ENCODE data around the gene C14orf180. TPM values are rescaled to one million over a fixed set of nuclear protein-coding genes. Genes with fewer than 3 reads are reported as not detected.

C14orf180 gene
- total and polyA plus RNA-seq, 2 of the 8 experiments (the other 6 are each of a cell fraction or from before 2014, with no cell fraction given) = not detected

- 86% methylated on average over 10 of the region's 10 CpGs; no CpG with 5 or more reads in 1 of the 2 experiments for WGBS, 2 experiments (ENCODE audit: extremely low coverage in 1 of 2, insufficient coverage in 1 of 2, insufficient read length in 1 of 2, insufficient replicate concordance in 2 of 2, low coverage in 1 of 2, low lambda C conversion rate in 2 of 2, missing lambda C conversion rate in 1 of 2)
- peaks cover 3% of the 10 kb centered on the region; the same call in 1 of the 2 replicates for H3K23me2 ChIP-seq (ENCODE audit: low read depth, low read length)
- CTCF ChIA-PET (ENCODE audit: partially characterized antibody) = no interaction called here
- H3K4me2 ChIP-seq (ENCODE audit: insufficient read depth in 1 of 2, low read depth in 2 of 2, low read length in 2 of 2) = no peak overlapping the region
- no peak overlapping the region for H3K14ac ChIP-seq (ENCODE audit: insufficient read length)
- H3K9me3 ChIP-seq (ENCODE audit: insufficient read depth in 2 of 2, low read depth in 1 of 2, low read length in 1 of 2) = no peaks in the 10 kb centered on the region
- H4K5ac ChIP-seq (ENCODE audit: insufficient read length, low read depth, low read length) = no peak overlapping the region
- H2AK5ac ChIP-seq (ENCODE audit: low read depth, low read length) = no peak overlapping the region
- H3K18ac ChIP-seq (ENCODE audit: extremely low read depth, low read length) = no peak overlapping the region
- no peak overlapping the region for H2BK120ac ChIP-seq (replicated peaks; ENCODE audit: low read depth, low read length)
- no peaks in the 10 kb centered on the region for H3K4me1 ChIP-seq (replicated peaks in 1 of 4; ENCODE audit: control insufficient read depth in 3 of 4, insufficient read depth in 4 of 4, low read length in 3 of 4)
- H2BK20ac ChIP-seq (ENCODE audit: low read length) = no peak overlapping the region
- H4K8ac ChIP-seq (ENCODE audit: extremely low read depth, insufficient read depth, low read length) = no peak overlapping the region
- H3K9ac ChIP-seq (replicated peaks in 1 of 4; ENCODE audit: extremely low read depth in 1 of 4, low read depth in 3 of 4, low read length in 3 of 4) = no peak overlapping the region
- no peak overlapping the region for H3K23ac ChIP-seq (ENCODE audit: insufficient read length)
- FAIRE-seq (no peak), DNase-seq (ENCODE audit: low read depth in 1 of 2, low spot score in 2 of 2) (no peak)
- no peaks in the 10 kb centered on the region for H3K79me2 ChIP-seq (ENCODE audit: control insufficient read depth in 1 of 2, insufficient read depth in 2 of 2, low read length in 2 of 2)
- no peak overlapping the region for H2AFZ ChIP-seq (ENCODE audit: low read length)
- no peak overlapping the region for H3K4ac ChIP-seq (replicated peaks; ENCODE audit: insufficient read length, low read depth, low read length)
- H3K79me1 ChIP-seq (ENCODE audit: low read depth, low read length) = no peaks in the 10 kb centered on the region
- no peak overlapping the region for H4K91ac ChIP-seq (replicated peaks; ENCODE audit: insufficient read length, low read length)
- H2BK5ac ChIP-seq (ENCODE audit: low read depth, low read length) = no peak overlapping the region
- TF ChIP-seq GTF2F1 (IDR thresholded peaks at IDR 0.05; ENCODE audit: borderline replicate concordance, low read depth, low read length) = no peak
- no peak for TF ChIP-seq TEAD4 (IDR thresholded peaks at IDR 0.05; ENCODE audit: low read depth, low read length)
- no peak for TF ChIP-seq SRF (IDR thresholded peaks at IDR 0.05; ENCODE audit: low read depth, low read length)
- no peak for TF ChIP-seq ASH2L (IDR thresholded peaks at IDR 0.05; ENCODE audit: low read length)
- TF ChIP-seq, protein P1, sequence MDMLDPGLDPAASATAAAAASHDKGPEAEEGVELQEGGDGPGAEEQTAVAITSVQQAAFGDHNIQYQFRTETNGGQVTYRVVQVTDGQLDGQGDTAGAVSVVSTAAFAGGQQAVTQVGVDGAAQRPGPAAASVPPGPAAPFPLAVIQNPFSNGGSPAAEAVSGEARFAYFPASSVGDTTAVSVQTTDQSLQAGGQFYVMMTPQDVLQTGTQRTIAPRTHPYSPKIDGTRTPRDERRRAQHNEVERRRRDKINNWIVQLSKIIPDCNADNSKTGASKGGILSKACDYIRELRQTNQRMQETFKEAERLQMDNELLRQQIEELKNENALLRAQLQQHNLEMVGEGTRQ (IDR thresholded peaks at IDR 0.05; ENCODE audit: low read length) = no peak
- H3K27ac ChIP-seq (ENCODE audit: low read depth, low read length) = no peak overlapping the region
- H3K56ac ChIP-seq (replicated peaks; ENCODE audit: insufficient read length, low read depth, low read length) = no peak overlapping the region
- no peaks in the 10 kb centered on the region for H3K36me3 ChIP-seq (ENCODE audit: control insufficient read depth in 2 of 4, insufficient read depth in 4 of 4, low read length in 3 of 4)
- no peak overlapping the region for H3K4me3 ChIP-seq (ENCODE audit: extremely low read depth in 1 of 4, insufficient read depth in 2 of 4, low read depth in 3 of 4, low read length in 4 of 4)
- peaks cover 0 to 3% of the 10 kb centered on the region in 2 experiments for H4K20me1 ChIP-seq (replicated peaks in 1 of 2; ENCODE audit: control insufficient read depth in 1 of 2, insufficient read depth in 2 of 2, low read length in 2 of 2)
- H2BK15ac ChIP-seq (ENCODE audit: low read length) = no peak overlapping the region
- H3K27me3 ChIP-seq (replicated peaks in 1 of 4; ENCODE audit: control insufficient read depth in 3 of 4, extremely low read depth in 1 of 4, insufficient read depth in 3 of 4, low read length in 3 of 4) = no peaks in the 10 kb centered on the region
- H2BK12ac ChIP-seq (ENCODE audit: low read depth, low read length) = no peak overlapping the region
- POLR2A ChIA-PET (ENCODE audit: partially characterized antibody) = no interaction called here
Measured at GRCh38 chr14:104584557-104584956, 5.0 kb downstream of the C14orf180 start.
